HL-60 (cell line): ENCODE data around the gene ETV6.

Source experiments
- CTCF ChIP-seq: IDR thresholded peaks from one replicate; pipeline ENCODE4 v1.5.1; 2011; ENCODE audit warnings: low read length, control low read depth, inconsistent platforms; ENCODE audit not compliant: insufficient read depth
- GABPA ChIP-seq: IDR thresholded peaks from 2 replicates; pipeline ENCODE4 v1.6.1; 2012; ENCODE audit warnings: low read depth
- POLR2AphosphoS5 ChIP-seq: IDR thresholded peaks from 2 replicates; pipeline ENCODE4 v1.6.1; 2012; ENCODE audit warnings: low read depth
- REST ChIP-seq: IDR thresholded peaks from 2 replicates; pipeline ENCODE4 v1.6.1; 2012; ENCODE audit warnings: low read depth; ENCODE audit not compliant: insufficient replicate concordance
- SPI1 ChIP-seq: IDR thresholded peaks from 2 replicates; pipeline ENCODE4 v1.6.1; 2012; ENCODE audit warnings: low read depth, mild to moderate bottlenecking, borderline replicate concordance

GRCh38 chr12:11794751-11795150, 145.3 kb downstream of the ETV6 start:
- TF ChIP-seq CTCF (no peak), POLR2AphosphoS5 (no peak), SPI1 (no peak), REST (no peak), GABPA (no peak)
